HG03520 (cell line): ENCODE data around the gene NR3C2.

ENCODE experiments used
- ATAC-seq: cut with Tn5 transposase; IDR thresholded peaks from one replicate; pipeline ENCODE4 v1.9.1; 2021; ENCODE audit warnings: mild to moderate bottlenecking, moderate library complexity; ENCODE audit not compliant: unreplicated experiment

Gene NR3C2

GRCh38 chr4:148079961-148080360 lies 362.3 kb downstream of the NR3C2 start:
- no peak for ATAC-seq

GRCh38 chr4:148078061-148078460 lies 364.2 kb downstream of the NR3C2 start:
- no peak for ATAC-seq

GRCh38 chr4:148077581-148077980 lies 364.6 kb downstream of the NR3C2 start:
- no peak for ATAC-seq

GRCh38 chr4:148076964-148077363 lies 365.2 kb downstream of the NR3C2 start:
- ATAC-seq, result no peak

- ATAC-seq, result no peak
Observed at GRCh38 chr4:148075438-148075837, 366.8 kb downstream of the NR3C2 start.

GRCh38 chr4:148074462-148074861 lies 367.8 kb downstream of the NR3C2 start:
- ATAC-seq, result no peak

- ATAC-seq, result no peak
Observed at GRCh38 chr4:148073349-148073748, 368.9 kb downstream of the NR3C2 start.

GRCh38 chr4:148072789-148073188 lies 369.4 kb downstream of the NR3C2 start:
- no peak for ATAC-seq

- no peak for ATAC-seq
Observed at GRCh38 chr4:148071009-148071408, 371.2 kb downstream of the NR3C2 start.

- ATAC-seq, result no peak
Observed at GRCh38 chr4:148069895-148070178, 372.4 kb downstream of the NR3C2 start.

- ATAC-seq, result no peak
Observed at GRCh38 chr4:148069086-148069894, 372.9 kb downstream of the NR3C2 start.

GRCh38 chr4:148068065-148068911 lies 373.9 kb downstream of the NR3C2 start:
- no peak for ATAC-seq

- ATAC-seq, result no peak
Observed at GRCh38 chr4:148067301-148067916, 374.8 kb downstream of the NR3C2 start.

- no peak for ATAC-seq
Observed at GRCh38 chr4:148065075-148065474, 377.1 kb downstream of the NR3C2 start.

- ATAC-seq, result no peak
Observed at GRCh38 chr4:148064451-148064850, 377.8 kb downstream of the NR3C2 start.

GRCh38 chr4:148062301-148062950 lies 379.8 kb downstream of the NR3C2 start:
- no peak for ATAC-seq

GRCh38 chr4:148061795-148062194 lies 380.4 kb downstream of the NR3C2 start:
- no peak for ATAC-seq

GRCh38 chr4:148061141-148061481 lies 381.1 kb downstream of the NR3C2 start:
- ATAC-seq, result no peak

- ATAC-seq, result no peak
Observed at GRCh38 chr4:148060264-148061140, 381.7 kb downstream of the NR3C2 start.

- no peak for ATAC-seq
Observed at GRCh38 chr4:148059617-148060180, 382.5 kb downstream of the NR3C2 start.
